ENCODE results near the gene OR6J1.
"Not testable (repeated sequence)": the region's sequence is repeated elsewhere in the genome, so short reads cannot be mapped to it uniquely, and the experiment has no call there.

OR6J1 gene

GRCh38 chr14:22650960-22651521, 6.9 kb upstream of the OR6J1 start:
- no peak for DNase-seq

- DNase-seq, result no peak
These were observed 6.0 kb upstream of the OR6J1 start for GRCh38 chr14:22650046-22650739.

GRCh38 chr14:22648506-22648905, 4.4 kb upstream of the OR6J1 start:
- DNase-seq, result no peak

- peak; percentile 37 to 81 (median 81) for DNase-seq
These were observed 2.6 kb upstream of the OR6J1 start for GRCh38 chr14:22646570-22647254.

GRCh38 chr14:22641846-22642245, 2.3 kb downstream of the OR6J1 start:
- DNase-seq, result no peak

- no peak for DNase-seq
These were observed 4.0 kb downstream of the OR6J1 start for GRCh38 chr14:22640192-22640591.

GRCh38 chr14:22635980-22636379, 8.2 kb downstream of the OR6J1 start:
- DNase-seq, result not testable (repeated sequence)

- DNase-seq, result peak; percentile 55 to 76 (median 61)
These were observed 9.8 kb downstream of the OR6J1 start for GRCh38 chr14:22634233-22634900.

- DNase-seq, result no peak
These were observed 13.7 kb downstream of the OR6J1 start for GRCh38 chr14:22630486-22630885.

- no peak for DNase-seq
These were observed 14.1 kb downstream of the OR6J1 start for GRCh38 chr14:22630066-22630465.

GRCh38 chr14:22629361-22629760, 14.8 kb downstream of the OR6J1 start:
- no peak for DNase-seq

GRCh38 chr14:22627506-22628263, 16.5 kb downstream of the OR6J1 start:
- DNase-seq, result no peak

- no peak for DNase-seq
These were observed 17.6 kb downstream of the OR6J1 start for GRCh38 chr14:22626590-22626989.

- no peak for DNase-seq
These were observed 21.1 kb downstream of the OR6J1 start for GRCh38 chr14:22623047-22623446.

GRCh38 chr14:22622255-22622654, 21.9 kb downstream of the OR6J1 start:
- no peak for DNase-seq

- not testable (repeated sequence) for DNase-seq
These were observed 28.4 kb downstream of the OR6J1 start for GRCh38 chr14:22615765-22616164.

- DNase-seq, result no peak
These were observed 29.8 kb downstream of the OR6J1 start for GRCh38 chr14:22614240-22614799.

GRCh38 chr14:22613736-22614239, 30.4 kb downstream of the OR6J1 start:
- DNase-seq, result no peak

GRCh38 chr14:22613106-22613695, 31.0 kb downstream of the OR6J1 start:
- DNase-seq, result no peak

GRCh38 chr14:22610931-22611330, 33.2 kb downstream of the OR6J1 start:
- DNase-seq, result no peak

- no peak for DNase-seq
These were observed 36.9 kb downstream of the OR6J1 start for GRCh38 chr14:22607291-22607690.

- no peak for DNase-seq
These were observed 37.8 kb downstream of the OR6J1 start for GRCh38 chr14:22606380-22606779.

Data from suppressor macrophage treated with lipopolysaccharide for 1 hour (primary cell).